Measurements from ENCODE around the gene GRK5.
"Not testable (repeated sequence)": the region's sequence is repeated elsewhere in the genome, so short reads cannot be mapped to it uniquely, and the experiment has no call there.

GRK5 gene

GRCh38 chr10:119422682-119423509 lies 215.5 kb downstream of the GRK5 start:
- no peak for DNase-seq (ENCODE audit: low spot score)

GRCh38 chr10:119423510-119424257 lies 216.3 kb downstream of the GRK5 start:
- DNase-seq (ENCODE audit: low spot score): no peak

GRCh38 chr10:119424258-119424975 lies 217.0 kb downstream of the GRK5 start:
- no peak for DNase-seq (ENCODE audit: low spot score)

GRCh38 chr10:119425102-119425880 lies 217.9 kb downstream of the GRK5 start:
- DNase-seq (ENCODE audit: low spot score): no peak

GRCh38 chr10:119425881-119426170 lies 218.5 kb downstream of the GRK5 start:
- no peak for DNase-seq (ENCODE audit: low spot score)

- DNase-seq (ENCODE audit: low spot score): no peak
These were observed 219.3 kb downstream of the GRK5 start for GRCh38 chr10:119426699-119427098.

- DNase-seq (ENCODE audit: low spot score): no peak
These were observed 220.0 kb downstream of the GRK5 start for GRCh38 chr10:119427263-119427864.

GRCh38 chr10:119428789-119429188 lies 221.4 kb downstream of the GRK5 start:
- no peak for DNase-seq (ENCODE audit: low spot score)

- no peak for DNase-seq (ENCODE audit: low spot score)
These were observed 222.4 kb downstream of the GRK5 start for GRCh38 chr10:119429771-119430170.

- DNase-seq (ENCODE audit: low spot score): no peak
These were observed 223.8 kb downstream of the GRK5 start for GRCh38 chr10:119431034-119431772.

GRCh38 chr10:119431773-119432135 lies 224.4 kb downstream of the GRK5 start:
- DNase-seq (ENCODE audit: low spot score): no peak

GRCh38 chr10:119434942-119435341 lies 227.6 kb downstream of the GRK5 start:
- DNase-seq (ENCODE audit: low spot score): not testable (repeated sequence)

- DNase-seq (ENCODE audit: low spot score): no peak
These were observed 231.3 kb downstream of the GRK5 start for GRCh38 chr10:119438717-119439116.

GRCh38 chr10:119439922-119440321 lies 232.6 kb downstream of the GRK5 start:
- no peak for DNase-seq (ENCODE audit: low spot score)

GRCh38 chr10:119441151-119441821 lies 233.9 kb downstream of the GRK5 start:
- DNase-seq (ENCODE audit: low spot score): no peak

- no peak for DNase-seq (ENCODE audit: low spot score)
These were observed 234.8 kb downstream of the GRK5 start for GRCh38 chr10:119441921-119442757.

- DNase-seq (ENCODE audit: low spot score): no peak
These were observed 235.3 kb downstream of the GRK5 start for GRCh38 chr10:119442758-119443060.

- DNase-seq (ENCODE audit: low spot score): no peak
These were observed 236.1 kb downstream of the GRK5 start for GRCh38 chr10:119443441-119443840.

GRCh38 chr10:119443970-119444660 lies 236.7 kb downstream of the GRK5 start:
- no peak for DNase-seq (ENCODE audit: low spot score)
